ENCODE data around the gene PQBP1.
A peak's percentile ranks its signal among the peaks of the same experiment; 100 is the strongest.

The PQBP1 gene

DNA sequence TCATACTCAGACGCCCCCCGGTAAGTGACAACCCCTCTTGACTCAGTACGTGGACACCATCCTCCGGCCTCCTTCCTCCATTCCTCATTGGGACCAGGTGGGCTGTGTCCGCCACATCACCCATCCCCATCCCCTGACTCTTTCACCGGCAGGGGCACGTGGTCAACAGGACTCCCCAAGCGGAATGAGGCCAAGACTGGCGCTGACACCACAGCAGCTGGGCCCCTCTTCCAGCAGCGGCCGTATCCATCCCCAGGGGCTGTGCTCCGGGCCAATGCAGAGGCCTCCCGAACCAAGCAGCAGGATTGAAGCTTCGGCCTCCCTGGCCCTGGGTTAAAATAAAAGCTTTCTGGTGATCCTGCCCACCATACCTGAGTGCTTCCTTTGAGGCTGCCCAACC is 5.0 kb downstream of the PQBP1 start:
- DNase-seq = no peak

GRCh38 chrX:48903290-48903689 is 5.6 kb downstream of the PQBP1 start:
- DNase-seq = no peak

- no peak for DNase-seq
Observed at GRCh38 chrX:48904180-48904579, 6.5 kb downstream of the PQBP1 start.

DNA sequence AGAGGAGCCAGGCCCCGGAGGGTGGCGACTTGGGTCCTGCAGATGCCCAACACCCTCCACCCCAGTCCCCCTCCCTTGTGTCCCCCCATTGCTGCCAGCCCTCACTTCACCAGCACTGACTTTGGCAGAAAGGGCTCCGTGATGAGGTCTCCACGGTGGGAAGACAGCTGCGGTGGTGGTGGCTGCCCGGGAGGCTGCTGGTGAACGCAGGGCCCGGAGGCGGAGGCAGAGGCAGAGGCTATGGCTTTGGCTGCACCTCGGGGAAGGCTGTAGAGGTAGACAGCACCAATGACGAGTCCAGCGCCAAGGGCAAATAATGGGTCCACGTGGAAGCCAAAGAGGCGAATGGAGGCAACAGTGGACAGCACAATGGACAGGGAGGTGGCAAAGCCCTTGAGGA is 6.9 kb downstream of the PQBP1 start:
- no peak for DNase-seq

- DNase-seq = no peak
Observed at GRCh38 chrX:48905090-48905790, 7.5 kb downstream of the PQBP1 start.

DNA sequence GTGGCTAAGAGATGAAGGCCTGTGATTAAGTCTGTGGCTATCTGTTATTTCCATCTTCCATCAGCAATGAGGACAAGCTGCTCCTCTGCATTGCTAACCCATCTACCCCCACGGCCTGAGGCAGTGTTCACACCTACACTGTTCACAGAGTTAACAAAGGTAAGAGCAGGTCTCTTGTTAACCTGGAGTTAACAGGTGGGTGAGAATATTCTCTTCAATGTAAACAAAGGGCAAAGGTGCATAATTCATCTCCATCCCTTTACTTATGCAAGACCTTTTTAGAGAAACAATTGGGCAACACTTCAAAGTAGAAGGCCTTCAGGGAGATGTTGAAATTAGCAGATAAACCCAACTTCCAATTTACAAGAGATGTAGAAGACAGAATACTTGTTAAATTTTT is 10.9 kb downstream of the PQBP1 start:
- DNase-seq = no peak

GRCh38 chrX:48909703-48910294 is 12.1 kb downstream of the PQBP1 start:
- DNase-seq = no peak

- DNase-seq = no peak
Observed at GRCh38 chrX:48910926-48911411, 13.2 kb downstream of the PQBP1 start.

- peak; percentile 47 to 62 for DNase-seq
Observed at GRCh38 chrX:48911412-48912182, 13.9 kb downstream of the PQBP1 start, which contains the start of gene SLC35A2. Gene SLC35A2 (minus strand): TSS chrX:48911646. CDS start chrX:48911636, 10 bp downstream.

- DNase-seq = no peak
Observed at GRCh38 chrX:48913605-48914366, 16.1 kb downstream of the PQBP1 start.

DNA sequence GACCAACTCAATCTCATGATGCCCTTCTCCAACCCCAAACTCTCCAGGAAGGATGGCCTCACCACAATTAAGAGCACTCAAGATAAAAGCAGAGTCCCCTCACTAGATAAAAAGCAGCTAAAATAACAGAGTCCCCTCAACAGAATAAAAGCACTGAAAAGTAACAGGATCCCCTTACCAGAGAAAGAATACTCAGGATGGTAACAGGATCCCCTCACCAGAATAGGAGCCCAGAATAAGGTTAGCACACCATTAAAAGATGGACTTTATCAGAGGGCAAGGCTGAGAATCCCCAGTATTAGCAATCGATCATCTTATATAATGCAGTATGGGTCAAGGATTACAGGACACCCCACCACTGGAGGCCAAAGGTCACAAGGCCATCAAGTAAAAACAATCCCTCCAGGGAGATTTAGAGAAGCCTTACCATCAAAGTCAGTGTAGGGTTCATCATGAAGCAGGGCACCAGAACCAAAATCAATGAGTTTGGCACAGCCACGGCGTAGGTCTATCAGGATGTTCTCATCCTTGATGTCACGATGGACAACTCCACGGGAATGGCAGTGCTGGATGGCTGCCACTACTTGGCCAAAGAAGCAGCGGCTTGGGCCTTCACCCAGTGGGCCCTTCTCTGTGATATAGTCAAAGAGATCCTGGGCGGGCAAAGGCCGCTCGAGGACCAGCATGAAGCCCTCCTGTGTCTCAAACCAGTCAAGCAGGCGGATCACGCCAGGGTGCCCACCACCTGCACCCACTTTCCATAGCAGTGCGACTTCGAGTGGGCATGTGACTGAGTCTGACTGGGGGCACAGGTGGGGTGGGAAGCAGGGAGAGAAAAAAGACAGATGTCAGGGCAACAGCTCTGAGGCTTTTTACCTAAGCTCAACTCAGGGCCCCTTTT is 17.1 kb downstream of the PQBP1 start:
- no peak for DNase-seq

- peak; percentile 56 to 81 for DNase-seq
Observed at GRCh38 chrX:48917139-48918001, 19.6 kb downstream of the PQBP1 start.

DNA sequence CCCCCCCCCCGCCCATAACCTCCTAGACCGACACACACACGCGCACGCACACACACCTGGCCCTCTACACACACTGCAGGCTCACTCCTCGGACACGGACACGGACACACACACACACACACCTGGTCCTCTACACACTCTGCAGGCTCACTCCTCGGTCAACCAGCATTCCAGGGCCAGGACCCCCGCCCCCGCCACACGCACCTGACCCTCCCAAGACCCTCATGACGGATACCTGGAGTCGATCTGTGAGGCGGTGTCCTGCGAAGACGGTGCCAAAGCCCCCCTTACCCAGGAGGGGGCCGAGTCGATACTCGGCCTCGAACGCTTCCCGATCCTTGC is 20.5 kb downstream of the PQBP1 start:
- DNase-seq = no peak

- peak; percentile 59 to 91 for DNase-seq
Observed at GRCh38 chrX:48918643-48919340, 21.1 kb downstream of the PQBP1 start, which contains the start of gene PIM2. Gene PIM2 (minus strand): TSS chrX:48919024. CDS start chrX:48918834, 190 bp downstream.

GRCh38 chrX:48919360-48919841 is 21.7 kb downstream of the PQBP1 start:
- DNase-seq = no peak

DNA sequence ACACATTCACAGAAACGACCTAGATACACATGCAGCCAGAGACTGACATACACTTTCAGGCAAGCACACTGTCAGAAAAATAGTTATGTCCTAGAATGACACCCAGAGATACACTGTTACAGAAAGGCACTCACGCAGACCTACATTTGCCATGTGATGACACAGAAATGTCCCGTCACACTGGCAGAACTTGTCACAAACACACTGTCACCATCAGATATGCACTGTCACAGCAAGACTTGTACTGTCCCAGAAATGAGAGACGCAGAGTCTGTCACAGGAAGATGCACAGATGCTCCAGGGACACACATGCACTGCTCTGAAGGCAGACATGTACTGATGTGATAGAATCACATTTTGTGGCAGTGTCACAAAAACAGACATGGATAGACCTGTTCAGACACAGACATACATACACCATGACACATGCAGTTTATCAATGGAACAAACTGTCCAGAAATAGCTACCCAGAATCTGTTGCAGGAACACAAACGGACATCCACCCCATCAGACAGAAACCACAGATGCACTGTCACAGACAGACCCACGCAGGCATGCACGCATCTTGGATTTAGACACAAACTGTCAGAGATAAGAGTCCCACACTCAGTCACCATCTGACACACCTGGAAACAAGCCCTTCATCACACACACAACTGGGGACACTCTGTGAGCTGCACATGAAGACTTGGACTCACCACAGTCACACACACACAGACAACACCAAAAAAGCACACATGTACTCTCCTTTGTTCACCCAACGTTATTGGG is 22.4 kb downstream of the PQBP1 start:
- peak in 1 of 2 donors; percentile 3 for DNase-seq

DNA sequence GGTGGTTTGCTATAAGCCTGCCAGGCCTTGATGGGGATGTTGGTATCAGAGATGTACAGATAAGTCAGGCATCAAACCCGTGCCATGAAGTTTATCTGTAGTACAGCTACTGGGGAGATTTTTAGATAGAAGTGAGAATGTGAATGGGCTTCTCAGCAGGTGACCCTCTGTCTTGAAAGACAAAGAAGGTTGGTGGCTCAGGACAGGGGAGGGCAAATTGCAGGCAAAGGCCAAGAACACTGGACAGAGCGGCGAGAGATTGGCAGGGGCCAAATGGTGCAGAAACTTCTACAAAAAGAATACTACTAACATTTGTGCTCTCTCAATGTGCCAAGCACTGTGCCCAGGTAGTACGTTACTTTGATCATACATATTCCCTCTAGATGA is 23.0 kb downstream of the PQBP1 start:
- DNase-seq = no peak

DNA sequence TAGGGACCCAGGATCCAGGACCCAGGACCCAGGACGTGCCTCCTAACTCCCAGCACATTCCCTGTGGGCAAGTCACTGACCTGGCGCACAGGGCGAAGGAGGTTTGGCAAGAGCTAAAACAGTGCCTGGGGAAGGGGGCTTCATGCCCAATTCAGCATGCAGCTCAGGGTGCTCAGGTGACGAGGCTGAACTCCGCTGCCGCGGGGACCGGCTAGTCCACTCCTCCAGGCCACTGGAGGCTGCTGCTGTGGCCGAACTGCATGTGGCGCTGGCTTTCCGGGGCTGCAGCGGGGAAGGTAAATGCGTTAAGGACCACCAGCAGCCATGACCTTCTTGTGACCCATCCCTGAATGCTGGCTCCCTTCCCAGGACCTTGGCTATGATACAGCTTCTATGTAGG is 26.0 kb downstream of the PQBP1 start:
- no peak for DNase-seq

- DNase-seq = no peak
Observed at GRCh38 chrX:48924270-48924669, 26.5 kb downstream of the PQBP1 start.
